ENCODE measurements around the gene TMC4. TPM values are rescaled to one million over a fixed set of nuclear protein-coding genes. Genes with fewer than 3 reads are reported as not detected.

Gene TMC4
- total RNA-seq, 1 experiment from 2014 or later, result 38.9 TPM

GRCh38 chr19:54128796-54129616 is 44.0 kb downstream of the TMC4 start:
- TF ChIP-seq CTCF (IDR thresholded peaks at IDR 0.05; ENCODE audit: insufficient read depth in 1 of 2, low read depth in 1 of 2, low read length in 1 of 2, severe bottlenecking in 1 of 2, unreplicated experiment in 1 of 2), result no peak
- Mint-ChIP-seq H3K27me3 (ENCODE audit: insufficient read depth, unreplicated experiment) (no peaks in the 10 kb centered on the region), H3K27ac (ENCODE audit: unreplicated experiment) (no peak overlapping the region), H3K36me3 (ENCODE audit: insufficient read depth, unreplicated experiment) (peaks cover 34% of the 10 kb centered on the region), H3K9me3 (ENCODE audit: unreplicated experiment) (no peaks in the 10 kb centered on the region), H3K4me3 (ENCODE audit: unreplicated experiment) (no peak overlapping the region), H3K4me1 (ENCODE audit: low read depth, unreplicated experiment) (peaks cover under 1% of the 10 kb centered on the region)
- no peaks in the 10 kb centered on the region for H3K4me1 ChIP-seq
- no peaks in the 10 kb centered on the region for H3K9me3 ChIP-seq
- no peaks in the 10 kb centered on the region for H3K27me3 ChIP-seq (replicated peaks; ENCODE audit: control insufficient read depth, insufficient read depth, low read length)
- POLR2A ChIA-PET, result no interaction called here
- intact Hi-C loops (cut with micrococcal nuclease; ENCODE audit: unreplicated experiment), result no loop called here
- CTCF ChIA-PET, result no interaction called here
- H3K36me3 ChIP-seq (ENCODE audit: control insufficient read depth, insufficient read depth, low read length), result peaks cover 3% of the 10 kb centered on the region; the same call in 1 of the 2 replicates
- no peak for DNase-seq
- no peak overlapping the region for H3K4me3 ChIP-seq (ENCODE audit: low read depth, low read length)
- no TSS peak for BruUV-seq (replicated peaks)

- DNase-seq, result no peak
- H3K4me1 Mint-ChIP-seq (ENCODE audit: low read depth, unreplicated experiment), result no peaks in the 10 kb centered on the region
- Histone ChIP-seq H3K4me1 (no peaks in the 10 kb centered on the region), H3K27me3 (replicated peaks; ENCODE audit: control insufficient read depth, insufficient read depth, low read length) (no peaks in the 10 kb centered on the region), H3K36me3 (ENCODE audit: control insufficient read depth, insufficient read depth, low read length) (peaks cover 3% of the 10 kb centered on the region; the same call in 1 of the 2 replicates), H3K4me3 (ENCODE audit: low read depth, low read length) (no peak overlapping the region), H3K9me3 (no peaks in the 10 kb centered on the region)
- no TSS peak for BruUV-seq (replicated peaks)
- no peaks in the 10 kb centered on the region for H3K27me3 Mint-ChIP-seq (ENCODE audit: insufficient read depth, unreplicated experiment)
- H3K9me3 Mint-ChIP-seq (ENCODE audit: unreplicated experiment), result no peaks in the 10 kb centered on the region
- POLR2A ChIA-PET, result no interaction called here
- intact Hi-C loops (cut with micrococcal nuclease; ENCODE audit: unreplicated experiment), result no loop called here
- H3K27ac Mint-ChIP-seq (ENCODE audit: unreplicated experiment), result no peak overlapping the region
- no peak overlapping the region for H3K4me3 Mint-ChIP-seq (ENCODE audit: unreplicated experiment)
- TF ChIP-seq CTCF (IDR thresholded peaks at IDR 0.05; ENCODE audit: insufficient read depth in 1 of 2, low read depth in 1 of 2, low read length in 1 of 2, severe bottlenecking in 1 of 2, unreplicated experiment in 1 of 2), result no peak
- H3K36me3 Mint-ChIP-seq (ENCODE audit: insufficient read depth, unreplicated experiment), result peaks cover 36% of the 10 kb centered on the region
- CTCF ChIA-PET, result no interaction called here
Measured at GRCh38 chr19:54128441-54128725, 44.6 kb downstream of the TMC4 start.

GRCh38 chr19:54127688-54128440 is 45.1 kb downstream of the TMC4 start:
- Histone ChIP-seq H3K27me3 (replicated peaks; ENCODE audit: control insufficient read depth, insufficient read depth, low read length) (no peaks in the 10 kb centered on the region), H3K4me3 (ENCODE audit: low read depth, low read length) (no peak overlapping the region), H3K4me1 (no peaks in the 10 kb centered on the region), H3K9me3 (no peaks in the 10 kb centered on the region), H3K36me3 (ENCODE audit: control insufficient read depth, insufficient read depth, low read length) (peaks cover 3% of the 10 kb centered on the region; the same call in 1 of the 2 replicates)
- ChIA-PET POLR2A (no interaction called here), CTCF (no interaction called here)
- Mint-ChIP-seq H3K4me3 (ENCODE audit: unreplicated experiment) (no peak overlapping the region), H3K27ac (ENCODE audit: unreplicated experiment) (no peak overlapping the region), H3K9me3 (ENCODE audit: unreplicated experiment) (no peaks in the 10 kb centered on the region), H3K4me1 (ENCODE audit: low read depth, unreplicated experiment) (no peaks in the 10 kb centered on the region), H3K27me3 (ENCODE audit: insufficient read depth, unreplicated experiment) (no peaks in the 10 kb centered on the region), H3K36me3 (ENCODE audit: insufficient read depth, unreplicated experiment) (peaks cover 41% of the 10 kb centered on the region)
- DNase-seq, result no peak
- no TSS peak for BruUV-seq (replicated peaks)
- no peak for TF ChIP-seq CTCF (IDR thresholded peaks at IDR 0.05; ENCODE audit: insufficient read depth in 1 of 2, low read depth in 1 of 2, low read length in 1 of 2, severe bottlenecking in 1 of 2, unreplicated experiment in 1 of 2)
- intact Hi-C loops (cut with micrococcal nuclease; ENCODE audit: unreplicated experiment), result no loop called here
